Neural crest cell (in vitro differentiated cells): ENCODE data around the gene APBA1. TPM values are rescaled to one million over a fixed set of nuclear protein-coding genes. Genes with fewer than 3 reads are reported as not detected.

Source experiments
- DNase-seq: peaks from one replicate; pipeline ENCODE4 v3.0.0; 2021; ENCODE audit warnings: low read depth, mixed read lengths, low spot score
- H3K27ac Mint-ChIP-seq: one replicate; pipeline ENCODE4 v1.8.0; 2021; ENCODE audit warnings: mild to moderate bottlenecking, mixed read lengths; ENCODE audit not compliant: unreplicated experiment
- H3K27me3 Mint-ChIP-seq: 2 replicates; pipeline ENCODE4 v1.8.0; 2021; ENCODE audit warnings: low read depth, mild to moderate bottlenecking, mixed read lengths
- H3K36me3 Mint-ChIP-seq: 2 replicates; pipeline ENCODE4 v1.8.0; 2021; ENCODE audit warnings: low read depth, mild to moderate bottlenecking, mixed read lengths
- H3K4me1 Mint-ChIP-seq: 2 replicates; pipeline ENCODE4 v1.8.0; 2021; ENCODE audit warnings: mixed read lengths
- H3K4me3 Mint-ChIP-seq: one replicate; pipeline ENCODE4 v1.8.0; 2021; ENCODE audit warnings: mild to moderate bottlenecking, mixed read lengths
- H3K9me3 Mint-ChIP-seq: 2 replicates; pipeline ENCODE4 v1.8.0; 2021; ENCODE audit warnings: mixed read lengths
- CTCF ChIP-seq: fragments of 200-600 bp; sonication (generic); conservative IDR thresholded peaks from 2 replicates; pipeline ENCODE4 v1.5.0; 2021; ENCODE audit warnings: antibody characterized with exemption, mild to moderate bottlenecking
- total RNA-seq: library from RNA; stranded (reverse); gene quantifications from 2 replicates; pipeline ENCODE4 v1.2.1, GENCODE V29; 2021

The APBA1 gene
- total RNA-seq, 1 donor from 2014 or later, result 3.7 TPM

GRCh38 chr9:69542058-69542457 is 130.1 kb downstream of the APBA1 start:
- Mint-ChIP-seq H3K27me3 (no peaks in the 10 kb centered on the region), H3K4me1 (peaks cover 31% of the 10 kb centered on the region), H3K9me3 (no peaks in the 10 kb centered on the region), H3K27ac (no peak overlapping the region), H3K4me3 (no peak overlapping the region), H3K36me3 (no peaks in the 10 kb centered on the region)
- no peak for DNase-seq
- no peak for TF ChIP-seq CTCF

GRCh38 chr9:69535911-69536310 is 136.3 kb downstream of the APBA1 start:
- H3K36me3 Mint-ChIP-seq, result no peaks in the 10 kb centered on the region
- no peak overlapping the region for H3K27ac Mint-ChIP-seq
- peaks cover 7% of the 10 kb centered on the region for H3K4me1 Mint-ChIP-seq
- no peaks in the 10 kb centered on the region for H3K9me3 Mint-ChIP-seq
- H3K27me3 Mint-ChIP-seq, result peaks cover 3% of the 10 kb centered on the region
- H3K4me3 Mint-ChIP-seq, result no peak overlapping the region
- TF ChIP-seq CTCF, result no peak
- DNase-seq, result no peak

- Mint-ChIP-seq H3K27ac (peak overlapping the region; percentile 81), H3K4me1 (peaks cover 7% of the 10 kb centered on the region), H3K36me3 (no peaks in the 10 kb centered on the region), H3K27me3 (peaks cover 3% of the 10 kb centered on the region), H3K9me3 (no peaks in the 10 kb centered on the region), H3K4me3 (no peak overlapping the region)
- DNase-seq, result no peak
- TF ChIP-seq CTCF, result no peak
Observed at GRCh38 chr9:69535286-69535832, 136.8 kb downstream of the APBA1 start.

GRCh38 chr9:69532396-69532795 is 139.8 kb downstream of the APBA1 start:
- no peak for DNase-seq
- Mint-ChIP-seq H3K4me1 (peaks cover 7% of the 10 kb centered on the region), H3K36me3 (no peaks in the 10 kb centered on the region), H3K9me3 (no peaks in the 10 kb centered on the region), H3K27ac (no peak overlapping the region), H3K27me3 (peaks cover 3% of the 10 kb centered on the region), H3K4me3 (no peak overlapping the region)
- no peak for TF ChIP-seq CTCF

- no peak for DNase-seq
- no peak overlapping the region for H3K27ac Mint-ChIP-seq
- H3K27me3 Mint-ChIP-seq, result no peaks in the 10 kb centered on the region
- H3K9me3 Mint-ChIP-seq, result peaks cover 8% of the 10 kb centered on the region
- TF ChIP-seq CTCF, result no peak
- H3K4me1 Mint-ChIP-seq, result no peaks in the 10 kb centered on the region
- H3K36me3 Mint-ChIP-seq, result peaks cover 3% of the 10 kb centered on the region
- no peak overlapping the region for H3K4me3 Mint-ChIP-seq
Observed at GRCh38 chr9:69527454-69527853, 144.7 kb downstream of the APBA1 start.
